Superior temporal gyrus (tissue), 1 donor: Measurements from ENCODE around the gene NRARP.

Source experiments
- DNase-seq: peaks from one replicate; pipeline ENCODE4 v3.0.0-alpha.2; 2016; ENCODE audit errors: extremely low spot score

Gene NRARP

GRCh38 chr9:137276473-137277328 lies 25.4 kb downstream of the NRARP start:
- no peak for DNase-seq

GRCh38 chr9:137275588-137276472 lies 26.2 kb downstream of the NRARP start:
- DNase-seq = no peak

- DNase-seq = no peak
These were observed 26.9 kb downstream of the NRARP start for GRCh38 chr9:137275203-137275587.

- no peak for DNase-seq
These were observed 28.3 kb downstream of the NRARP start for GRCh38 chr9:137273611-137274320.

GRCh38 chr9:137273095-137273490 lies 29.0 kb downstream of the NRARP start:
- DNase-seq = no peak

- no peak for DNase-seq
These were observed 29.6 kb downstream of the NRARP start for GRCh38 chr9:137272241-137273094.

- no peak for DNase-seq
These were observed 30.4 kb downstream of the NRARP start for GRCh38 chr9:137271696-137272076.

GRCh38 chr9:137270929-137271695 lies 31.0 kb downstream of the NRARP start:
- DNase-seq = no peak

- DNase-seq = no peak
These were observed 32.8 kb downstream of the NRARP start for GRCh38 chr9:137269231-137269772.

- DNase-seq = no peak
These were observed 33.4 kb downstream of the NRARP start for GRCh38 chr9:137268538-137269201.

GRCh38 chr9:137267933-137268355 lies 34.1 kb downstream of the NRARP start:
- no peak for DNase-seq

- DNase-seq = no peak
These were observed 35.3 kb downstream of the NRARP start for GRCh38 chr9:137266585-137267453.

- no peak for DNase-seq
These were observed 35.9 kb downstream of the NRARP start for GRCh38 chr9:137266162-137266527.

GRCh38 chr9:137265496-137266161 lies 36.4 kb downstream of the NRARP start:
- DNase-seq = no peak

GRCh38 chr9:137264067-137264466 lies 38.0 kb downstream of the NRARP start:
- DNase-seq = no peak

- DNase-seq = no peak
These were observed 38.6 kb downstream of the NRARP start for GRCh38 chr9:137263506-137263905.

- no peak for DNase-seq
These were observed 39.2 kb downstream of the NRARP start for GRCh38 chr9:137262909-137263285.
